ENCODE results near the gene MPZ.
"Not testable (repeated sequence)": the region's sequence is repeated elsewhere in the genome, so short reads cannot be mapped to it uniquely, and the experiment has no call there.

GRCh38 chr1:161255955-161256520 lies 53.7 kb downstream of the MPZ start:
- not testable (repeated sequence) for TF ChIP-seq CTCF, POLR2A (IDR thresholded peaks at IDR 0.05)
